K562 (cell line): Measurements from ENCODE around the gene AKT2. TPM values are rescaled to one million over a fixed set of nuclear protein-coding genes. Genes with fewer than 3 reads are reported as not detected.
A peak's percentile ranks its signal among the peaks of the same experiment; 100 is the strongest.

Experiments
- CHD7 ChIP-seq: fragments of 200-600 bp; sonication (generic); IDR thresholded peaks from one replicate; pipeline ENCODE4 v1.6.1; 2012; ENCODE audit warnings: mild to moderate bottlenecking, low read depth, low read length, inconsistent platforms
- TFE3 ChIP-seq: fragments of 450-650 bp; formaldehyde crosslinking; IDR thresholded peaks from 2 replicates; pipeline ENCODE4 v1.4.0; 2020; ENCODE audit warnings: mild to moderate bottlenecking, mixed read lengths
- TOE1 ChIP-seq, 2 experiments: fragments of 450-650 bp in 1 of 2; sonication (generic) in 1 of 2; formaldehyde crosslinking in 1 of 2; IDR thresholded peaks; 2 replicates each; pipeline versions ENCODE4 v1.7.1 to v1.8.0; 2016 to 2022; ENCODE audit warnings: borderline replicate concordance in 2 of 2, mild to moderate bottlenecking in 2 of 2, antibody characterized with exemption in 1 of 2, inconsistent platforms in 1 of 2, low read depth in 1 of 2, missing genetic modification reagents in 1 of 2, moderate library complexity in 1 of 2
- polyA plus RNA-seq, 8 experiments: library from polyadenylated mRNA; depleted of rRNA in 4 of 8; stranded (reverse) in 5 of 8; unstranded in 3 of 8; fragments of >200 nt; fragmentation: Nextera tagmentation in 2 of 8; fragmentation: Illumina TruSeq in 1 of 8; extraction: Ambion mirVana in 2 of 8; extraction: Trizol in 1 of 8; gene quantifications; 2 replicates each; pipeline versions ENCODE4 v1.2.1 to v1.2.3, GENCODE V29; 2011 to 2014; ENCODE audit warnings: inconsistent platforms in 1 of 8, missing spikeins in 1 of 8
- total RNA-seq, 7 experiments: library from RNA; depleted of rRNA in 6 of 7; stranded (reverse); fragments of >200 nt in 6 of 7; fragmentation: Illumina TruSeq in 2 of 7; extraction: Trizol in 2 of 7; gene quantifications; 2 replicates each; pipeline versions ENCODE4 v1.2.1 to v1.2.3, GENCODE V29; 2011 to 2021; ENCODE audit warnings: low replicate concordance in 1 of 7

Gene AKT2
- total and polyA plus RNA-seq, 9 of the 15 experiments (the other 6 are each of a cell fraction or from before 2014, with no cell fraction given), result 1.1 to 132 (median 67.7) TPM

GRCh38 chr19:40219721-40220276, 65.3 kb downstream of the AKT2 start (continued):
- no peak for TF ChIP-seq CHD7
- TF ChIP-seq TOE1 (IDR thresholded peaks at IDR 0.05; ENCODE audit: borderline replicate concordance), result peak; percentile 95
- no peak for TF ChIP-seq TOE1 (CRISPR knock-in tag; IDR thresholded peaks at IDR 0.05; ENCODE audit: borderline replicate concordance, low read depth)
- peak; percentile 95 for TF ChIP-seq TFE3 (CRISPR knock-in tag)
